Natural killer cell treated with Interleukin-12 subunit alpha and Interleukin-12 subunit beta and Interleukin-15 and Interleukin-18, amount 100 ng/mL, for 72 hours (primary cell): Measurements from ENCODE around the gene ZNF311. TPM values are rescaled to one million over a fixed set of nuclear protein-coding genes. Genes with fewer than 3 reads are reported as not detected.
A peak's percentile ranks its signal among the peaks of the same experiment; 100 is the strongest.
"Not testable (repeated sequence)": the region's sequence is repeated elsewhere in the genome, so short reads cannot be mapped to it uniquely, and the experiment has no call there.

Experiments
- ATAC-seq, 2 donors: fragments of 150-1000 bp; cut with Tn5 transposase in 1 of 2; sonication (Bioruptor Pico), chemical (Tn5 transposase) in 1 of 2; 2 replicates each; pipeline ENCODE4 v1.10.0; 2021
- DNase-seq: peaks from one replicate; pipeline ENCODE4 v3.0.0; 2022; ENCODE audit warnings: low spot score
- H3K27ac Mint-ChIP-seq, 2 donors: 1 replicate in 1 of 2; 2 replicates in 1 of 2; pipeline ENCODE4 v1.8.0; 2022; ENCODE audit warnings: mixed read lengths in 2 of 2, mild to moderate bottlenecking in 1 of 2, moderate library complexity in 1 of 2
- H3K27me3 Mint-ChIP-seq, 2 donors: 1 replicate in 1 of 2; 2 replicates in 1 of 2; pipeline ENCODE4 v1.8.0; 2022; ENCODE audit warnings: mixed read lengths in 2 of 2
- H3K36me3 Mint-ChIP-seq: one replicate; pipeline ENCODE4 v1.8.0; 2022; ENCODE audit warnings: mixed read lengths
- H3K4me1 Mint-ChIP-seq, 2 donors: 1 replicate in 1 of 2; 2 replicates in 1 of 2; pipeline ENCODE4 v1.8.0; 2022; ENCODE audit warnings: low read depth in 2 of 2, mixed read lengths in 2 of 2, mild to moderate bottlenecking in 1 of 2
- H3K4me3 Mint-ChIP-seq: one replicate; pipeline ENCODE4 v1.8.0; 2022; ENCODE audit warnings: mixed read lengths
- H3K9me3 Mint-ChIP-seq: 2 replicates; pipeline ENCODE4 v1.8.0; 2022; ENCODE audit warnings: mixed read lengths
- total RNA-seq, 2 donors: library from RNA; stranded (reverse); gene quantifications; one replicate each; pipeline ENCODE4 v1.2.3, GENCODE V29; 2022

Gene ZNF311
- total RNA-seq, 2 donors from 2014 or later = 0.19 to 0.28 TPM

DNA sequence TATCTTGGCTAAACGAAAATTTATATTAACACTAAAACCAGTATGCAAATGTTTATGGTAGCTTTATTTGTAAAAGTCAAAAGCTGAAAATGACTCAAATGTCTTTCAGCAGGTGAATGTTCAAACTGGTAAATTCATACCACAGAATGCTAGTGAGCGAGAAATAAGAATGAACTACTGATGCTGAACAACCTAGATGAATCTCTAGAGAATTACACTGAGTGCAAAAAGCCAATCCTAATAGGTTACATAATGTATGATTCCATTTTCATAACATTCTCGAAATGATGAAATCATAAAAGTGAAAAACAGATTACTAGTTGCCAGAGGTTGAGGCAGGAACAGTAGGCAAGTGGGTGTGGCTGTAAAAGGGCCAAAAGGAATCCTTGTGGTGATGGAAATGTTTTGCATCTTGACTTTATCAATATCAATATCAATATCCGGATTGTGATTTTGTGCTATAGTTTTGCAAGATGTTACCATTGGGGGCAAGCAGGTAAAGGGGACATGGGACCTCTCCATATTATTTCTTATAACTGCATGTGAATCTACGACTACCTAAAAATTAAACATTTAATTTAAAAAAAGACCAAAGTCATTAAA, 26.1 kb downstream of the ZNF311 start:
- Mint-ChIP-seq H3K27ac (no peak overlapping the region), H3K27me3 (peaks cover 35 to 51% of the 10 kb centered on the region in 2 donors), H3K9me3 (no peaks in the 10 kb centered on the region), H3K4me1 (peaks cover 33 to 36% of the 10 kb centered on the region in 2 donors), H3K4me3 (no peak overlapping the region), H3K36me3 (peaks cover 4% of the 10 kb centered on the region)
- DNase-seq = no peak
- ATAC-seq = no peak

DNA sequence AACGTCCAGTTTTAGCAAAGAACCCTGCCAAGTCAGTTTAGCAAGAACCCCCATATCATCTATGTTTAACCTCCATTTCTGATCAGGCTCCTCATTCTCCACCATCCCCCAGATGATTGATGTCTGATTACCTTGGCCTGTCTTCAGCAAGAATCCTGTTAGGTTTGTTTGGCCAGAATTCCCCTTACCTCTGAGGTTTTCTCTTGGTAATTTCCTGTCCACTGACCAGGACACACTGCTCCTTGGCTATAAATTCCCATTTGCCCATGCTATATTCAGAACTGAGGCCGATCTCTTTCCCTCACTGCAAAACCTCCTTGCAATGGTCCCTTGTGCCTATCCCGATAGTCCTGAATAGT, 27.0 kb downstream of the ZNF311 start:
- H3K4me3 Mint-ChIP-seq = peak overlapping the region; percentile 68
- H3K9me3 Mint-ChIP-seq = no peaks in the 10 kb centered on the region
- peaks cover 39 to 51% of the 10 kb centered on the region in 2 donors for H3K27me3 Mint-ChIP-seq
- no peak for DNase-seq
- H3K27ac Mint-ChIP-seq = no peak overlapping the region
- H3K36me3 Mint-ChIP-seq = peaks cover 4% of the 10 kb centered on the region
- peaks cover 30 to 33% of the 10 kb centered on the region in 2 donors for H3K4me1 Mint-ChIP-seq
- no peak for ATAC-seq

DNA sequence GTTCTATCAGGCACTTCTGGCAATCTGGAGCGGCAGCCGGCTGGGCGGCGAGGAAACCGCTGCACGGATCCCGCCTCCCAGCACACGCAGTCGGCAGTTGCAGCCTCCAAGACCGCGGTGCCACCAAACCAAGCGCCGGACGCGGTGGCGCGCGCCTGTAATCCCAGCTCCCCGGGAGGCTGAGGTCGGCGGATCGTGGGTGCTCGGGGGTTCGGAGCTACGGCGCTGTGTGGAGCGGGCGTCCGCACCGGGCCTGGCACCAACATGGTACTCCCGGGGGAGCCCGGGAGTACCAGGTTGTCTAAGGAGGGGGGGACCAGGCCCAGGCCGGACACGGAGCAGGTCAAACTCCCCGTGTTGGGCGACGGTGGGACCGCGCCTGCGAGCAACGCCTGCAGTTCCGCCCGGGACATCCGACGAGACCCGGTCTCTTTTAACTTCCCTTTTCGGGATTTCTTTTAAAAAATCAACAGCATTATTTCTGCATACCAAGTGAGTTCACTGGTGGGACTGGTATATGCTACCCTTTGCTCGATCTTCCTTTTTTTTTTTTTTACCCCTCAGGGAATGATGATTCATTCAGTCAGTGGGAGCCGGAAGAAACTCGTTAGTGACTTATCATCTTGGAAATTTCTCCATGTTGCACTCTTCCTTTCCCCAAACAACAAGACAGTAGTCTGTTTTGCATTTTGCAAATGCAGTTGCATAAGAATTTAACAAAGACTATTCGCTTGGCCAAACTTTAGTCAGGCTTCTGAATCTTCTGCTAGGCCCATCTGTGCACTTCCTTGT, 27.6 kb downstream of the ZNF311 start:
- H3K4me3 Mint-ChIP-seq = peak overlapping the region; percentile 68
- H3K4me1 Mint-ChIP-seq = peaks cover 30 to 33% of the 10 kb centered on the region in 2 donors
- peaks cover 39 to 51% of the 10 kb centered on the region in 2 donors for H3K27me3 Mint-ChIP-seq
- H3K9me3 Mint-ChIP-seq = no peaks in the 10 kb centered on the region
- H3K27ac Mint-ChIP-seq = no peak overlapping the region
- ATAC-seq (peak; percentile 30 to 35), DNase-seq (no peak)
- H3K36me3 Mint-ChIP-seq = peaks cover 4% of the 10 kb centered on the region

DNA sequence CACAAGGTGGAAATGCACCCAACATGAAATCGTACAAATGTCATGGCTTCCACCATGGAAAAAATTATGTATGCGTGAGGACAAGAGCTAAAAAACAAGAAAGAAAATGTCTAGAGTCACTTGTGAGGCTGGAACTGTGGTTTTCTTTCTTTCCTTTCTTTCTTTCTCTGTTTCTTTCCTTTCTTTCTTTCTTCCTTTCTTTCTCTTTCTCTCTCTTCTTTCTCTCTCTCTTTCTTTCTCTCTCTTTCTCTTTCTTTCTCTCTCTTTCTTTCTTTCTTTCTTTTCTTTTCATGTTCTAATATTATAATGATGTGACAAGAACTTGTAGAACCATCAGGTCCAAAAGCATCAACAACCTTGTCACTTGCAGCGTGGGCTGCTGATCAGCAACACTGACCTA, 28.4 kb downstream of the ZNF311 start:
- H3K27ac Mint-ChIP-seq = no peak overlapping the region
- ATAC-seq = no peak
- no peaks in the 10 kb centered on the region for H3K9me3 Mint-ChIP-seq
- peaks cover 4% of the 10 kb centered on the region for H3K36me3 Mint-ChIP-seq
- peaks cover 25 to 28% of the 10 kb centered on the region in 2 donors for H3K4me1 Mint-ChIP-seq
- DNase-seq = no peak
- peaks cover 40 to 51% of the 10 kb centered on the region in 2 donors for H3K27me3 Mint-ChIP-seq
- H3K4me3 Mint-ChIP-seq = no peak overlapping the region

DNA sequence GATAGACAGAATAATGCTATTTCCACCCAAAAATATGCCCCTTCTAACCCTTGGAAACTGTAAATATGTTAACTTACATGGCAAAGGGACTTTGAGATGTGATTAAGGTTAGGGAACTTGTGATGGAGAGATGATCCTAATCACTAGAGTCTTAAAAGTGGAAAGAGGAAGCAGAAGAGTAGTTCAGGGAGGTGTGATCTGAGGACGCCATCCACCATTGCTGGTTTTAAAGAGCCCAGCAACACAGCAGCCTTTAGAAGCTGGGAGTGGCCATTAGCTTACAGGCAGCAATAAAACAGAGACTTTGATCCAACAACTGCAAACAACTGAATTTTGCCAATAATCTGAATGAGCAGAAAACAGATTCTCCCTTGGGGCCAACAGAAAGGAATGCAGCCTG, 30.6 kb downstream of the ZNF311 start:
- Mint-ChIP-seq H3K4me1 (peaks cover 12 to 14% of the 10 kb centered on the region in 2 donors), H3K4me3 (no peak overlapping the region), H3K27ac (no peak overlapping the region), H3K27me3 (peaks cover 32 to 37% of the 10 kb centered on the region in 2 donors), H3K36me3 (peaks cover 4% of the 10 kb centered on the region), H3K9me3 (no peaks in the 10 kb centered on the region)
- ATAC-seq = no peak
- no peak for DNase-seq

DNA sequence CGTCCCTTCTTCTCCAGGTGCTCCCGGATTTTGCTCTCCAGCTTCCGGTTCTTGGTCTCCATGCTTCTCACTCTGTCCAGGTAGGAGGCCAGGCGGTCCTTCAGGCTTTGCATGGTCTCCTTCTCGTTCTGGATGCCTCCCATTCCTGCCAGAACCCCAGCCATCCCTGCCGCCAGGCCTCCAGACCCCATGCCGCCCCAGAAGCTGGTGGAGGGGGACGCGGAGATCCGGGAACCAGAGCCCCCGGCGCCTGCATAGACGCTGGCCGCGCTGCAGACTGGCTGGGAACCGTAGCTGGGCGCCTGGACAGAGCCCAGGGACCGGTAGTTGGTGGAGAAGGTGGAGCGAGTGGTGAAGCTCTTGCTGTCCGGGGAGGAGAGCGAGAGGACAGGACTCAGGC, 35.1 kb downstream of the ZNF311 start:
- H3K4me1 Mint-ChIP-seq, H3K4me3 Mint-ChIP-seq, H3K36me3 Mint-ChIP-seq, DNase-seq, H3K9me3 Mint-ChIP-seq, ATAC-seq, H3K27ac Mint-ChIP-seq: not testable (repeated sequence)
- peaks cover 27 to 32% of the 10 kb centered on the region in 2 donors for H3K27me3 Mint-ChIP-seq

DNA sequence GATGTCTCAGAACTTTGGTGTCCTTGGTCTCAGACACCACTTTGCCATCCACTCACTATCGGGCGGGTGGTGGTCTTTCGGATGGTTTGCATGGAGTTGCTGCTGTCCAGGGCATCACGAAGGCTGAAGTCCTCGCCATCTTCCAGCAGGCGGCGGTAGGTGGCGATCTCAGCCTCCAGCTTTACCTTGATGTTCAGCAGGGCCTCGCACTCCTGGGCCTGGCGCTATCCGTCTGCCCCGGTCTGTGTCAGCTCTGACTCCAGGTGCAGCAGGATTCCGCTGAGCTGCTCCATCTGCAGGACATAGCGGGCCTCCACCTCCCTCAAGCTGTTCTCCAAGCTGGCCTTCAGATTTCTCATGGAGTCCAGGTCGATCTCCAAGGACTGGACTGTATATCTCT, 36.0 kb downstream of the ZNF311 start:
- ATAC-seq = no peak
- DNase-seq = no peak
- Mint-ChIP-seq H3K27ac (no peak overlapping the region), H3K9me3 (no peaks in the 10 kb centered on the region), H3K27me3 (peaks cover 30 to 36% of the 10 kb centered on the region in 2 donors), H3K4me1 (no peaks in the 10 kb centered on the region), H3K4me3 (no peak overlapping the region), H3K36me3 (no peaks in the 10 kb centered on the region)

DNA sequence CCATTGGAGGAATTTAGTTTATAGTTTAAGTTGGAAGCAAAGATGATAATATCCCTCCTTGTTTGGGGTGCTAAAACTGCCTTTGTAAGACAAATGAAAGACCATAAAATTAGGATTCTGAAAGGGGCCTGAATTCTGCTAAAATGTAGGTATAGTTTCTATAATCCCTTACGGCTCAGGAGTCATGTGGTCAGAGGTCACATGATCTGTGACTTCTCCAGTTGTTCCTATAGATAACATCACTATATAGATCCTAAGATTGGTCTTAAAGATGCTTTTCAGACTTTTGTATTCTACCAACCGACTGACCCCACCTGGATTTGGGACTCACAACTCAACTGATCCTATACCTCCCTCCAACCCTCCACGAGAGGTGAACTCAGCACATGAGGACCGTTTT, 36.6 kb downstream of the ZNF311 start:
- Mint-ChIP-seq H3K36me3 (no peaks in the 10 kb centered on the region), H3K4me1 (no peaks in the 10 kb centered on the region), H3K27ac (no peak overlapping the region), H3K9me3 (no peaks in the 10 kb centered on the region), H3K4me3 (no peak overlapping the region), H3K27me3 (peaks cover 33 to 37% of the 10 kb centered on the region in 2 donors)
- ATAC-seq (no peak), DNase-seq (no peak)

DNA sequence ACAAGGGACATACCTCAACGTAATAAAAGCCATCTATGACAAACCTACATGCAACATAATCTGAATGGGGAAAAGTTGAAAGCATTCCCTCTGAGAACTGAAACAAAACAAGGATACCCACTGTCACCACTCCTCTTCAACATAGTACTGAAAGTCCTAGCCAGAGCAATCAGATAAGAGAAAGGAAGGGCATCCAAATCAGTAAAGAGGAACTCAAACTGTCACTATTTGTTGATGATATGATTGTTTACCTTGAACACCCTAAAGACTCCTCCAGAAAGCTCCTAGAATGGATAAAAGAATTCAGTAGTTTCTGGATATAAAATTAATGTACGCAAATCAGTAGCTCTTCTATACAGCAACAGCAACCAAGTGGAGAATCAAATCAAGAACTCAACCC, 39.4 kb downstream of the ZNF311 start:
- Mint-ChIP-seq H3K4me3 (no peak overlapping the region), H3K36me3 (no peaks in the 10 kb centered on the region), H3K27ac (no peak overlapping the region), H3K4me1 (no peaks in the 10 kb centered on the region), H3K9me3 (no peaks in the 10 kb centered on the region), H3K27me3 (peaks cover 34 to 44% of the 10 kb centered on the region in 2 donors)
- ATAC-seq = no peak
- no peak for DNase-seq

DNA sequence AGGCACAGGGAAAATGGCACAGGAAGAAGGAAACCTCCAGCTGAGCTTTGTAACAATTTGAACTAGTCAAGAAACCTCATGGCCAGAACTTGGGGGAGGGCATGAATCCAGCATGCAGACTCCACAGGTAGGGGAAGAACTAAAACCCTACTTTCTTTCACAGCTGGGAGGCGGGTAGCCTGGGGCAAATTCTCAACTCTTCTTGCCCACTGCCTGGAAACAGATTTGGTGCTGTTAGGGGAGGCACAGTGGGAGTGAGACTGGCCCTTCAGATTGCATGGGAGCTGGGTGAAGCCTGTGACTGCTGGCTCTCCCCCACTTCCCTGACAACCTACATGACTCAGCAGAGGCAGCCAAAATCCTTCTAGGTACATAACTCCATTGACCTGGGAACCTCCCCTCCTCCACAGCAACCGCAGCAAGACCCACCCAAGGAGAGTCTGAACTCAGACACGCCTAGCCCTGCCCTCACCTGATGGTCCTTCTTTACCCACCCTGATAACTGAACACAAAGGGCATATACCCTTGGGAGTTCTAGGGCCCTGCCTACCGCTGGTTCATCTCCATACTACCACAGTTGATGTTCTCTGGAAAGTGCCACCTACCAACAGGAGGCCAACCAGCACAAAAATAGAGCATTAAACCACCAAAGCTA, 44.1 kb downstream of the ZNF311 start:
- DNase-seq (no peak), ATAC-seq (no peak)
- peaks cover 32 to 44% of the 10 kb centered on the region in 2 donors for H3K27me3 Mint-ChIP-seq
- no peak overlapping the region for H3K27ac Mint-ChIP-seq
- no peaks in the 10 kb centered on the region for H3K4me1 Mint-ChIP-seq
- no peaks in the 10 kb centered on the region for H3K36me3 Mint-ChIP-seq
- H3K9me3 Mint-ChIP-seq = no peaks in the 10 kb centered on the region
- H3K4me3 Mint-ChIP-seq = no peak overlapping the region

DNA sequence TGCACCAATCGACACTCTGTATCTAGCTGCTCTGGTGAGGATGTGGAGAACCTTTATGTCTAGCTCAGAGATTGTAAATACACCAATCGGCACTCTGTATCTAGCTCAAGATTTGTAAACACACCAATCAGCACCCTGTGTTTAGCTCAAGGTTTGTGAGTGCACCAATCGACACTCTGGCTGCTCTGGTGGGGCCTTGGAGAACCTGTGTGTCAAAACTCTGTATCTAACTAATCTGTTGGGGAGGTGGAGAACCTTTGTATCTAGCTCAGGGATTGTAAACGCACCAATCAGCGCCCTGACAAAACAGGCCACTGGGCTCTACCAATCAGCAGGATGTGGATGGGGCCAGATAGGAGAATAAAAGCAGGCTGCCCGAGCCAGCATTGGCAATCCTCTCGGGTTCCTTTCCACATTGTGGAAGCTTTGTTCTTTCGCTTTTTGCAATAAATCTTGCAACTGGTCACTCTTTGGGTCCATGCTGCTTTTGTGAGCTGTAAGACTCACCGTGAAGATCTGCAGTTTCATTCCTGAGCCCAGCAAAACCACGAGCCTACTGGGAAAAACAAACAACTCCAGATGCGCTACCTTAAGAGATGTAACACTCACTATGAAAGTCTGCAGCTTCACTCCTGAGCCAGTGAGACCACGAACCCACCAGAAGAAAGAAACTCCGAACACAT, 46.4 kb downstream of the ZNF311 start:
- not testable (repeated sequence) for H3K4me1 Mint-ChIP-seq, H3K9me3 Mint-ChIP-seq, H3K36me3 Mint-ChIP-seq, H3K27ac Mint-ChIP-seq, ATAC-seq, H3K4me3 Mint-ChIP-seq, DNase-seq
- H3K27me3 Mint-ChIP-seq = peaks cover 27 to 38% of the 10 kb centered on the region in 2 donors

DNA sequence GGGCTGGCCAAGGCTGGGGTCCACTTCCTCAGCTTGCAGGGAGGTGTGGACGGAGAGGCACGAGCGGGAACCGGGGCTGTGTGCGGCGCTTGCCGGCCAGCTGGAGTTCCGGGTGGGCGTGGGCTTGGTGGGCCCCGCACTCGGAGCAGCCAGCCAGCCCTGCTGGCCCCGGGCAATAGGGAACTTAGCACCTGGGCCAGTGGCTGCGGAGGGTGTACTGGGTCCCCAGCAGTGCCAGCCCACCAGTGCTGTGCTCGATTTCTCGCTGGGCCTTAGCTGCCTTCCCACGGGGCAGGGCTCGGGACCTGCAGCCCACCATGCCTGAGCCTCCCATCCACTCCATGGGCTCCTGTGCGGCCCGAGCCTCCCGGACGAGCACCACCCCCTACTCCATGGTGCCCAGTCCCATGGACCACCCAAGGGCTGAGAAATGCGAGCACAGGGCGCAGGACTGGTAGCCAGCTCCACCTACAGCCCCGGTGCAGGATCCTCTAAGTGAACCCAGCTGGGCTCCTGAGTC, 47.3 kb downstream of the ZNF311 start:
- not testable (repeated sequence) for H3K36me3 Mint-ChIP-seq, H3K4me3 Mint-ChIP-seq, DNase-seq, H3K27ac Mint-ChIP-seq, ATAC-seq, H3K9me3 Mint-ChIP-seq
- peaks cover 26 to 42% of the 10 kb centered on the region in 2 donors for H3K27me3 Mint-ChIP-seq
- H3K4me1 Mint-ChIP-seq = peaks cover 8 to 13% of the 10 kb centered on the region in 2 donors

DNA sequence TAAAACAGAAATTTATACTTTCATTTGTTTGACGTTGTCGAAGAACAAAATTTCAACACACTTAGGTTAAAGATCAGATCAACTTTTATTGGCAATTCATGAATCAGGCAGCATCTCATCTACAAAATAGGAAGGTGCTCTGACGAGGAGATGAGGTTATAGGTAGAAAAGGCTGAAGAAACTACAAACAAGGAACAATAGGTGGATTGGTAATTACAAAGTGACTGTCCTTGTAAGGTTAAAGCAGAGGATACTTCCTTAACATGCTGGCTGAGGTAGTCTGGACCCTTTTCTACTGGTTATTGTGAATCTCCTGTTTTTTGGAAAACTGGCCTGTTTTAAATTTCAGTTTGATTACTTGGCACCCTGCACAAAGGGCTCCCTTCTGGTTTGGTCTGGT, 48.8 kb downstream of the ZNF311 start:
- no peaks in the 10 kb centered on the region for H3K9me3 Mint-ChIP-seq
- DNase-seq (no peak), ATAC-seq (no peak)
- H3K4me3 Mint-ChIP-seq = no peak overlapping the region
- H3K36me3 Mint-ChIP-seq = no peaks in the 10 kb centered on the region
- peaks cover 21 to 38% of the 10 kb centered on the region in 2 donors for H3K27me3 Mint-ChIP-seq
- H3K27ac Mint-ChIP-seq = no peak overlapping the region
- H3K4me1 Mint-ChIP-seq = peaks cover 11 to 13% of the 10 kb centered on the region in 2 donors
